Smooth muscle cell (in vitro differentiated cells): Measurements from ENCODE around the gene ARL6IP1. TPM values are rescaled to one million over a fixed set of nuclear protein-coding genes. Genes with fewer than 3 reads are reported as not detected.

Experiments used
- DNase-seq: peaks from one replicate; lab custom pipeline; 2025; ENCODE audit not compliant: unreplicated experiment; lab: John Stamatoyannopoulos, UW
- H2AFZ ChIP-seq: fragments of 200-600 bp; sonication (generic); 2 replicates; pipeline ENCODE4 v1.6.0; 2016; ENCODE audit warnings: antibody characterized with exemption, low read depth, mild to moderate bottlenecking
- H3F3A ChIP-seq: fragments of 200-600 bp; sonication (generic); 2 replicates; pipeline ENCODE4 v1.6.0; 2017; ENCODE audit warnings: antibody characterized with exemption, low read depth
- H3K27ac ChIP-seq: fragments of 200-600 bp; sonication (generic); 2 replicates; pipeline ENCODE4 v1.5.1; 2016; ENCODE audit warnings: low read depth, mild to moderate bottlenecking
- H3K27me3 ChIP-seq: fragments of 200-600 bp; sonication (generic); 2 replicates; pipeline ENCODE4 v1.6.1; 2016; ENCODE audit warnings: low read depth, mild to moderate bottlenecking
- H3K36me3 ChIP-seq: fragments of 200-600 bp; sonication (generic); 2 replicates; pipeline ENCODE4 v1.5.1; 2016; ENCODE audit warnings: low read depth
- H3K4me1 ChIP-seq: fragments of 200-600 bp; sonication (generic); 2 replicates; pipeline ENCODE4 v1.5.1; 2016; ENCODE audit warnings: low read depth
- H3K4me2 ChIP-seq: fragments of 200-600 bp; sonication (generic); 2 replicates; pipeline ENCODE4 v1.6.0; 2016; ENCODE audit warnings: mild to moderate bottlenecking
- H3K4me3 ChIP-seq: fragments of 200-600 bp; sonication (generic); 2 replicates; pipeline ENCODE4 v1.5.1; 2016; ENCODE audit warnings: mild to moderate bottlenecking
- H3K79me2 ChIP-seq: fragments of 200-600 bp; sonication (generic); 2 replicates; pipeline ENCODE4 v1.6.0; 2016; ENCODE audit warnings: low read depth, mild to moderate bottlenecking
- H3K9ac ChIP-seq: fragments of 200-600 bp; sonication (generic); 2 replicates; pipeline ENCODE4 v1.6.0; 2016; ENCODE audit warnings: low read depth
- H3K9me3 ChIP-seq: fragments of 200-600 bp; sonication (generic); replicated peaks from 2 replicates; pipeline ENCODE4 v1.5.1; 2016; ENCODE audit warnings: low read depth
- H4K20me1 ChIP-seq: fragments of 200-600 bp; sonication (generic); 2 replicates; pipeline ENCODE4 v1.6.0; 2016; ENCODE audit warnings: low read depth
- WGBS: methylation state at CpG from one replicate; pipeline ENCODE4 v1.1.7; 2016; ENCODE audit warnings: low lambda C conversion rate; 5-methylcytosine and 5-hydroxymethylcytosine counted together
- polyA plus RNA-seq: library from polyadenylated mRNA; unstranded; fragments of >200 nt; fragmentation: Nextera tagmentation; extraction: Ambion mirVana; gene quantifications from 2 replicates; pipeline ENCODE4 v1.2.1, GENCODE V29; 2016
- total RNA-seq: library from RNA; depleted of rRNA; stranded (reverse); fragments of >200 nt; gene quantifications from 2 replicates; pipeline ENCODE4 v1.2.3, GENCODE V29; 2014
- TF ChIP-seq, protein P1 (sequence below): fragments of 200-600 bp; sonication (generic); IDR thresholded peaks from 2 replicates; pipeline ENCODE4 v1.5.1; 2017; ENCODE audit warnings: borderline replicate concordance, mild to moderate bottlenecking, antibody characterized with exemption; ENCODE audit not compliant: insufficient read depth, poor library complexity, severe bottlenecking

Gene ARL6IP1
- total RNA-seq (166 and 205 TPM in 2 replicates), polyA plus RNA-seq (87.3 and 90.6 TPM in 2 replicates)

GRCh38 chr16:18801145-18801972, at the start of gene ARL6IP1:
Gene ARL6IP1, minus strand, starts transcription at chr16:18801549. Its CDS starts 83 bp downstream, at chr16:18801466.
- Histone ChIP-seq H3K27ac (peak within 1 kb of the TSS; percentile 91), H3K79me2 (peaks cover 47% of the 10 kb centered on the region), H3F3A (peaks cover 13% of the 10 kb centered on the region), H3K4me3 (peak within 1 kb of the TSS; percentile 75), H4K20me1 (peaks cover 33% of the 10 kb centered on the region), H3K4me1 (peaks cover 29% of the 10 kb centered on the region), H2AFZ (peak within 1 kb of the TSS; percentile 49), H3K27me3 (no peaks in the 10 kb centered on the region), H3K36me3 (peaks cover 5% of the 10 kb centered on the region), H3K9me3 (no peaks in the 10 kb centered on the region), H3K9ac (peak within 1 kb of the TSS; percentile 93), H3K4me2 (peak within 1 kb of the TSS; percentile 92)
- DNase-seq = peak; percentile 93
- TF ChIP-seq, protein P1, sequence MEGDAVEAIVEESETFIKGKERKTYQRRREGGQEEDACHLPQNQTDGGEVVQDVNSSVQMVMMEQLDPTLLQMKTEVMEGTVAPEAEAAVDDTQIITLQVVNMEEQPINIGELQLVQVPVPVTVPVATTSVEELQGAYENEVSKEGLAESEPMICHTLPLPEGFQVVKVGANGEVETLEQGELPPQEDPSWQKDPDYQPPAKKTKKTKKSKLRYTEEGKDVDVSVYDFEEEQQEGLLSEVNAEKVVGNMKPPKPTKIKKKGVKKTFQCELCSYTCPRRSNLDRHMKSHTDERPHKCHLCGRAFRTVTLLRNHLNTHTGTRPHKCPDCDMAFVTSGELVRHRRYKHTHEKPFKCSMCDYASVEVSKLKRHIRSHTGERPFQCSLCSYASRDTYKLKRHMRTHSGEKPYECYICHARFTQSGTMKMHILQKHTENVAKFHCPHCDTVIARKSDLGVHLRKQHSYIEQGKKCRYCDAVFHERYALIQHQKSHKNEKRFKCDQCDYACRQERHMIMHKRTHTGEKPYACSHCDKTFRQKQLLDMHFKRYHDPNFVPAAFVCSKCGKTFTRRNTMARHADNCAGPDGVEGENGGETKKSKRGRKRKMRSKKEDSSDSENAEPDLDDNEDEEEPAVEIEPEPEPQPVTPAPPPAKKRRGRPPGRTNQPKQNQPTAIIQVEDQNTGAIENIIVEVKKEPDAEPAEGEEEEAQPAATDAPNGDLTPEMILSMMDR = peak; percentile 84
- WGBS = under 1% methylated on average over 76 of the region's 77 CpGs

GRCh38 chr16:18846416-18846815, 45.1 kb upstream of the ARL6IP1 start:
- Histone ChIP-seq H3K27ac (no peak overlapping the region), H3K4me3 (no peak overlapping the region), H3F3A (no peaks in the 10 kb centered on the region), H3K27me3 (no peaks in the 10 kb centered on the region), H3K4me2 (no peak overlapping the region), H3K36me3 (peaks cover 46% of the 10 kb centered on the region), H2AFZ (no peak overlapping the region), H4K20me1 (no peaks in the 10 kb centered on the region), H3K9ac (no peak overlapping the region), H3K79me2 (no peaks in the 10 kb centered on the region), H3K4me1 (no peaks in the 10 kb centered on the region), H3K9me3 (no peaks in the 10 kb centered on the region)
- DNase-seq = no peak
- TF ChIP-seq, protein P1 = no peak
- 96% methylated on average over 1 of the region's 1 CpG for WGBS

- no peak overlapping the region for H3K4me3 ChIP-seq
- H2AFZ ChIP-seq = no peak overlapping the region
- 98% methylated on average over 6 of the region's 6 CpGs for WGBS
- DNase-seq = no peak
- H3K27ac ChIP-seq = no peak overlapping the region
- peaks cover 49% of the 10 kb centered on the region for H3K36me3 ChIP-seq
- H3K27me3 ChIP-seq = no peaks in the 10 kb centered on the region
- H3K4me2 ChIP-seq = no peak overlapping the region
- no peaks in the 10 kb centered on the region for H3F3A ChIP-seq
- no peaks in the 10 kb centered on the region for H3K4me1 ChIP-seq
- no peaks in the 10 kb centered on the region for H3K79me2 ChIP-seq
- no peaks in the 10 kb centered on the region for H3K9me3 ChIP-seq
- TF ChIP-seq, protein P1 = no peak
- no peaks in the 10 kb centered on the region for H4K20me1 ChIP-seq
- no peak overlapping the region for H3K9ac ChIP-seq
Observed at GRCh38 chr16:18842565-18842964, 41.2 kb upstream of the ARL6IP1 start.
